Measurements from ENCODE around the gene FRMD4B.

DNA sequence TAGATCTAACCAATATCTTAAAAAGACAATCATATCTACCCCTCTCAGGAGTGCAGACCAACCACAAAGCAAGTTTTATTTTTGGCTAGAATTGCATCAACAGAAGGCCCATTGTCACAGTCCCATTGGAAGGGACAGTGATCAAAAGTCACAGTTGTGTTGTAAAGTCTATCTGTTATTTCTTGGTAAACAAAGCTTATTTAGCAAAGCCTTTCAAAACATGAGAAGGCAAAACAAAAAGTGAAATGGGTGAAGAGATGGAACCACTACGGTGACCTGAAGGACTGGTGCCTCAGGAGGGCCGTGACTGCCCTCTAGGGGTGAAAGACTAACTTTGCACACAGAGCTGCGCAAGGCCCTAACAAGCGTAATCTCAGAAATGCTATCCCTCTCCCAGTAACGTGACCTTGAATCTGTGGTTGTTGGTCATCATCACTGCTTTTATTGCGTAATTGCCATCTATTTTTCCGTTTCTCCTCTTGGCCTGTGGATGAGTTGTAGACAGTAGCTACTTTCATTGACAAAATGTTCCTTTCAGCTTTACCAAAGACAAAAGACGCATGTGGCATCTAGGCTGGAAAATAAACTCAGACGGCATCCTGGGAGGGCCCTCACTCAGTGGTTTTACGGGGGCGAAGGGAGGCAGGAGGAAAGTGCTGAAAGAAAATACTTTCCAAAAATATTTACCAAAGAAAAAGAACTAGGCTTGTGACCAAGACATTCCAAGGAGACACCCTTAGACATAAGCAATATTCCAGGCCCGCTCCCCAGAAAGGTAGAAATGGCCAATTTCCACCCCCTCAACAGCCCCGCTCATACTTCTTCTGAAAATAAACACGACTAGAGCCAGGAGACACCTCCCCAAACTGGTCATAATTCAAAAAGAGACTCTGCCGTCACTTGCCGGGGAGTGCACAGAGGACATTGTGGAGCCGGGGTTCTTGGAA, 79.4 kb downstream of the FRMD4B start:
- TF ChIP-seq, protein P1, sequence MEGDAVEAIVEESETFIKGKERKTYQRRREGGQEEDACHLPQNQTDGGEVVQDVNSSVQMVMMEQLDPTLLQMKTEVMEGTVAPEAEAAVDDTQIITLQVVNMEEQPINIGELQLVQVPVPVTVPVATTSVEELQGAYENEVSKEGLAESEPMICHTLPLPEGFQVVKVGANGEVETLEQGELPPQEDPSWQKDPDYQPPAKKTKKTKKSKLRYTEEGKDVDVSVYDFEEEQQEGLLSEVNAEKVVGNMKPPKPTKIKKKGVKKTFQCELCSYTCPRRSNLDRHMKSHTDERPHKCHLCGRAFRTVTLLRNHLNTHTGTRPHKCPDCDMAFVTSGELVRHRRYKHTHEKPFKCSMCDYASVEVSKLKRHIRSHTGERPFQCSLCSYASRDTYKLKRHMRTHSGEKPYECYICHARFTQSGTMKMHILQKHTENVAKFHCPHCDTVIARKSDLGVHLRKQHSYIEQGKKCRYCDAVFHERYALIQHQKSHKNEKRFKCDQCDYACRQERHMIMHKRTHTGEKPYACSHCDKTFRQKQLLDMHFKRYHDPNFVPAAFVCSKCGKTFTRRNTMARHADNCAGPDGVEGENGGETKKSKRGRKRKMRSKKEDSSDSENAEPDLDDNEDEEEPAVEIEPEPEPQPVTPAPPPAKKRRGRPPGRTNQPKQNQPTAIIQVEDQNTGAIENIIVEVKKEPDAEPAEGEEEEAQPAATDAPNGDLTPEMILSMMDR (IDR thresholded peaks at IDR 0.05) = peak; percentile 85 to 93 (median 87)
- peak in 2 of 3 donors; percentile 35 to 38 for TF ChIP-seq POLR2AphosphoS5 (IDR thresholded peaks at IDR 0.05)
- TF ChIP-seq POLR2A (IDR thresholded peaks at IDR 0.05) = no peak
- no peak for TF ChIP-seq EP300 (IDR thresholded peaks at IDR 0.05; ENCODE audit: low read depth)

Measured in transverse colon (tissue), 4 donors.